ACC112 (cell line): ENCODE measurements around the gene LDLR.

Experiments used
- H2AFZ ChIP-seq: fragments of 200-600 bp; sonication (generic); one replicate; pipeline ENCODE4 v1.6.0; 2017; ENCODE audit warnings: antibody characterized with exemption, low read length; ENCODE audit not compliant: unreplicated experiment
- H3K27ac ChIP-seq: fragments of 200-600 bp; sonication (generic); 2 replicates; pipeline ENCODE4 v1.5.1; 2014; ENCODE audit warnings: low read depth, mild to moderate bottlenecking, antibody characterized with exemption, low read length, moderate library complexity
- H3K27me3 ChIP-seq: fragments of 200-600 bp; sonication (generic); 2 replicates; pipeline ENCODE4 v1.6.1; 2014; ENCODE audit warnings: mild to moderate bottlenecking, antibody characterized with exemption, low read length, moderate library complexity, mixed read lengths; ENCODE audit not compliant: insufficient read depth
- H3K36me3 ChIP-seq: fragments of 200-600 bp; sonication (generic); 2 replicates; pipeline ENCODE4 v1.6.1; 2016; ENCODE audit warnings: mild to moderate bottlenecking, antibody characterized with exemption, low read length, moderate library complexity, mixed read lengths; ENCODE audit not compliant: insufficient read depth
- H3K4me1 ChIP-seq: fragments of 200-600 bp; sonication (generic); one replicate; pipeline ENCODE4 v1.6.1; 2016; ENCODE audit warnings: low read length, mixed read lengths; ENCODE audit not compliant: insufficient read depth, unreplicated experiment, control insufficient read depth
- H3K4me3 ChIP-seq: fragments of 200-600 bp; sonication (generic); 2 replicates; pipeline ENCODE4 v1.5.1; 2014; ENCODE audit warnings: mild to moderate bottlenecking, low read depth, low read length
- H3K79me2 ChIP-seq: fragments of 200-600 bp; sonication (generic); one replicate; pipeline ENCODE4 v1.6.0; 2016; ENCODE audit warnings: low read length; ENCODE audit not compliant: control insufficient read depth, unreplicated experiment, insufficient read depth

Gene LDLR

GRCh38 chr19:11181488-11181887, 92.2 kb downstream of the LDLR start:
- Histone ChIP-seq H3K27ac (no peak overlapping the region), H3K79me2 (peaks cover 15% of the 10 kb centered on the region), H3K27me3 (no peaks in the 10 kb centered on the region), H3K4me3 (no peak overlapping the region), H2AFZ (no peak overlapping the region), H3K36me3 (peaks cover 12% of the 10 kb centered on the region), H3K4me1 (peaks cover 20% of the 10 kb centered on the region)
